Daoy (cell line): ENCODE results near the gene SMCO2. TPM values are rescaled to one million over a fixed set of nuclear protein-coding genes. Genes with fewer than 3 reads are reported as not detected.

Source experiments
- DNase-seq: peaks from one replicate; pipeline ENCODE4 v3.0.0-alpha.2; 2015; ENCODE audit warnings: low read depth
- total RNA-seq: library from RNA; depleted of rRNA; stranded (reverse); fragments of >200 nt; shearing (Covaris generic); gene quantifications from 2 replicates; pipeline ENCODE4 v1.2.3, GENCODE V29; 2014

SMCO2 gene
- total RNA-seq, 1 experiment from 2014 or later, result not detected

DNA sequence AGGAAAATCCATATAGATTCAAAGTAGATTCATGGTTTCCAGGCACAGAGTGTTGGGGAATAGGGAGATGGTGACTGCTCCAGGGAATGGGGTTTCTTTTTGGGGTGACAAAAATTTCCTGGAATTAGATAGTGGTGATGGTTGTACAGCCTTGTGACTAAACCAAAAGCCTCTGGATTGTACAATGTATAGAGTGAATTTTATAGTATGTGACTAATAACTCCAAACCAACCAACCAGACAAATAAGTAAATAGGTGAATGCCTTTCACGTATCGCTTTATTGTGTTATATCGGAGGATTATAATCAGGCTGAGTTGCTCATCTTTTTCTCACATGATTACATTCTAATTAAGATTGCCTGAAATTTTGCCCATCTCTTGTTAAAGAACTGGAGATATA is 52.8 kb downstream of the SMCO2 start:
- DNase-seq, result no peak

DNA sequence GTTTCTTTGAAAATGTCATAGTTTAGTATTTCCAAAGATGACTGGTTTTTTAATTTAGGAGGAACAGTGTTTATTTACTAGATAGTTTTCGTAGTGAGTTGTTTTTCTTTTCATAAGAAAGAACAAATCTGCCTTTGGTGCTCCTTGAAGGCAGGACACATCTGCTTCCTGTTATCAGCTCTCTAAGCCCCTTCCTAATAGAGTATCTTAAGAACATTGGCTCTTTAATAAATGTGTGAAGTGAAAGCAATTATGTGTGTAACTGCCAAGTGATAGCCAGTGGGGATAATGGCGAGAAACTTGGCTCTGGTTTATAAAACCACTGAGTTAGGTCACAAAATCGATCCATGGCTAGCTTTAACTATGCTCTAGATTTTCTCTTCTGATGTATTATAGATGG is 54.0 kb downstream of the SMCO2 start:
- no peak for DNase-seq

DNA sequence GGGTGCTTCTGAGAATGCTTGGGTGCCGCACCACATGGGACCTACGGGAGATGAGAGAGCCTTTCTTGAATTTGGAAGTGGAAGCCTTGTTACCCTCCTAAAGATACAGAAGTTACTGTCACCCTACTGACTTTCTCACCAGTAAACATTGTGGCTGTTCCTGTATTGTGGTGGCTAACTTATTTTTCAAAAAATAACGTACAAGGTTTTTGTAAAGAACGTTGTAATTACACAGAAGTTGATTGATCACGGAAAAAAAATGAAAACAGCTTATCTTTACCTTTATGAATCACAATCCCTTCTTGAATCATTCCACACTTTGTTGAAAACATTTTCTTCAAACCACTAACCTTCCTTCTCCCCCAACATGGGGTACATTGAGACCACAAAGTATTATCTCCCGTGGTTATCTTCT is 55.5 kb downstream of the SMCO2 start:
- no peak for DNase-seq

DNA sequence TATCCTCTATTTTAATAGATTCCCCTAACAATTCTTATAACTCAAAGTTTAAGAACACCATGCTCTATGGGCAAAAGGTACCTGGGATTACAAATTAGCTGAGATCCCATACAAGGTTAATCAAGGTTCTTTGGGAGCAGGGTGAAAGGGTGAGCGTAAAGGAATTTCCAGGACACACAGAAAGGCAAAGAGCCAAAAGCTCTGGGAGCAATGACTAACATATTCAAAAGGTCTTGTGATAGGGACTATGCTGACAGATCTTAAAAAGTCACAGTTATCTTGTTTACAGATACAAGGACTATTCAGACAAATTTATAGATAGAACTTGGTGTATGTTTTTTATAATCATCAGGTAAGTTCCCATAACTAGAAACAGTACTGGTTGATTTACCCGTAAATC is 58.0 kb downstream of the SMCO2 start:
- no peak for DNase-seq

DNA sequence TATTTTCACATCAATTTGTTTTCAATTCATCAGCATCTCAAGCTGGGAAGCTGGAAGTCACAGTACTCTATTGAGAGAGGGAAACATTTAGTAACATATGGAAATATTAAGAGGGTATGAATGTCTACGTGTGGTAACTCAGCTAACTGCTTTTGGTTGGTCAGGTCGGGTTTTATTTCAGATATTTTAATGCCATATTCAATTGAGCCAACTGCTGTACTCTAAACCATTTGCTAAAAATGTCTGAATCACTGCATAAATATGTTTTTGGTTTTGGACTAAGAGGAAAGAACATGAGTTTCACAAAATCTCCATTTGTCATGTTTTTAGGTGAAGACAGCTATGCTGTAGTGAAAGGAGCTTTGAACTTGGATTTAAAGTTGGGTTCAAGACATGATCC is 58.6 kb downstream of the SMCO2 start:
- DNase-seq, result no peak

DNA sequence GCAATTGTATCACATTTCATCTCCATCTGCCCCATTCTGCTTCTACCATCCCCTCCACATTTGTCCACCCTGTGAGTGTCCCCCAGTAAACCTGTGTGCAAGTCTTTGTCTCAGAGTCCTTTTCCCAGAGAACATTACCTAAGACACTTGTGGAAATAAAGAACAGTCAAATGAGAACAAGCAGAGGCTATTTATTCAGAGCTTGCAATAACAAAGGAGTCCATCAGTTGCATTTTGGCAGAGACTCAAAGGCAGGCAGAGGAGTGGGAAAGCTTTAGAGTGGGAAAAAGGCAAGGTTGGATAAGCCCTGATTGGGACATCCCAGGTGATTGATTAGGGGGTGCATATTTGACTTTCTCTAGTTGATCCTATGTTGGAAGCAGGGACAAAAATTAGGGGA is 59.2 kb downstream of the SMCO2 start:
- DNase-seq, result no peak

DNA sequence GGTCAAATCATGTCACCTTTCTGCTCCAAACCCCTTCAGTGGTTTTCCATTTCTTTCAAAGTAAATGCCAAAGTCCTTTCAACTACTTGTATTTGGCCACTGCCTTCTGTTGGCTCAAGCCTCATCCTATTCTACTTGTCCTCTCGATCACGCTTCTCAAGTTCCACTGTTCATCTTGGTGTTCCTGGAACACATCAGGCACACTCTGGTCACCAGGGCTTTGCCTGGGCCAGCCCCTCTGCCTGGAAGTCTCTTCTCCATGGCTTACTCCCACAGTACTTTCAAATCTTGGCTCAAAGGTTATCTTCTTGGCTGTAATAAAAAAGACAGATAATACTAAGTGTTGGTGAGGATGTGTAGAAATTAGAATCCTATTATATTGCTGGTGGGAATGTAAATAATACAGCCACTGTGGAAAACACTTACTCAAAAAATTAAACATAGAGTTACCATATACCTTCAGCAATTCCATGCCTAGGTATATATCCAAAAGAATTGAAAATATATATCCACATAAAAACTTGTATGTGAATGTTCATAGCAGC is 60.2 kb downstream of the SMCO2 start:
- DNase-seq, result no peak

DNA sequence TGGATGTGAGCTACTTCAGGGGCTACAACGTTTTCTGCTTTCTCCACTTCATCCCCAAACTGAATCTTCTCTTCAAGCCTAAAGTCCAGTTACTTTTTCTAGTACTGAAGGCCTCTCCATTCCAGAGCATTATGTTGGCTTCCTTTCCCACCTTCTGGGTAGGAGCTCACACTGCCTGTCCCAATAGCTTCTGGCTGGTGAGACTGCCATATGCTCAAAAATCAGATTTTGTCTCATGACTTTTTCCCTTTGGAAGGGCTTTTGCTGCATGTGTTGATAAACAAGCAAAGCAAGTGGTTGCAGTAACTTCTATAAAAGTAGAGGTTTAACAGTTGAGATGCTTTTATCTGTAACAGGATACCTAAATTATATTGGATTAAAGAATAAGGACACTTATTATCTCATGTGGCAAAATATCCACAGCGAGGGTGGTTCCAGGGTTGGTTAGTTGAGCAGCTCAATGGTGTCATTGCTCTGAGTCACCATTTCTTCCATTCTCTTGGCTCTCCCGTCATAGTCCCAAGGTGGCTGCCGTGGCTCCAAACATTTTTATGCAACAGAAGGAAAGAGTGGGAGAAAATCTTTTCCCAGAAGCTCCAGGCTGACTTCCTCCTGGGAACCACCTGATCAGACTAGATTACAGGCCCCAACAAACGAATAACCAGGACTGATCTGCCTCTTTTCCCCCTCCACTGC is 62.3 kb downstream of the SMCO2 start:
- DNase-seq, result no peak

DNA sequence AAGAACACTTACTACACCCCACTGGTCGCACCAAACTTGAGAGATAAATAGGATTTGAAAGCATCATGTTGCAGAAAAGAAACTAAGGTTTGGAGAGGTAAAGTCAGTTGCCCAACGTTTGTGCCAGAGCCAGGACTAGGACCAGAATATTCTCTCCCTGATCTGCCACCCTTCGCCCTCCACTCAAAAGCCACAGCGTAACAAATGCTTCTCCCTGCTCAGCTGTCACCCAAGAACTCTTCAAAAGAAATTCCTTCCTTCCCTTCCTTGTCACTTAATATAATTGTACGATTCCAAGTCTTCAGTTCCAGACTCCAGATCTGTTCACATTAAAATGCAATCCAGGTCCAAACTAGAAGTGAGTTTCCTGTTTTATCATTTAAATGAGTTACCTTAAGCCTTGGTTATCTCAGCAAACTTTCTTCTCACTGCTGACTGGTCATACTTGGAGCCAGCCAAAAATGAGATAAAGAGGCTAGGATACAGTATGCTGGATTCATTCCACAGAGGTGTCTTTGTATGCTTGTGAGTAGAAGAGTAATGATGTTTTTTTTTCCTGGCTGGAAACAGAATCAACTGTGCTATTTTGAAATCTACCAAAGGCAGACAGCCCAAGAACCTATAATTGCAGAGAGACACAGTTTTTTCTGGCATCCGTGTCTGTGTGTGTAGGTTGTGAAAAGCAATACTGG is 64.6 kb downstream of the SMCO2 start:
- DNase-seq, result no peak

DNA sequence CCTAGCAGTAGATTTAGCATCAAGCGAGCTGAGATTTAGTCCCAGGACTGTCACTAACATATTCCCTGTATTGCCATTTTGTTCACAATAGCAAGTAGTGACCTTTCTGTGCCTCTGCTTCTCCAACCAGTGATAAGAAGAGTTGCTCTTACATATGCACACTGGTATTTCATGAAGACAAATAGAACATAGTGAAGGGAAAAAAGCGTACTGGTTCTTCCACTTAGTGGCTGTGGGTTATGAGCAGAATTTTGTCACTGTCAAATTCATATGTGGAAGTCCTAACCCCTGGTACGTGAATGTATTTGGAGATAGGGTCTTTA is 65.1 kb downstream of the SMCO2 start:
- DNase-seq, result no peak

DNA sequence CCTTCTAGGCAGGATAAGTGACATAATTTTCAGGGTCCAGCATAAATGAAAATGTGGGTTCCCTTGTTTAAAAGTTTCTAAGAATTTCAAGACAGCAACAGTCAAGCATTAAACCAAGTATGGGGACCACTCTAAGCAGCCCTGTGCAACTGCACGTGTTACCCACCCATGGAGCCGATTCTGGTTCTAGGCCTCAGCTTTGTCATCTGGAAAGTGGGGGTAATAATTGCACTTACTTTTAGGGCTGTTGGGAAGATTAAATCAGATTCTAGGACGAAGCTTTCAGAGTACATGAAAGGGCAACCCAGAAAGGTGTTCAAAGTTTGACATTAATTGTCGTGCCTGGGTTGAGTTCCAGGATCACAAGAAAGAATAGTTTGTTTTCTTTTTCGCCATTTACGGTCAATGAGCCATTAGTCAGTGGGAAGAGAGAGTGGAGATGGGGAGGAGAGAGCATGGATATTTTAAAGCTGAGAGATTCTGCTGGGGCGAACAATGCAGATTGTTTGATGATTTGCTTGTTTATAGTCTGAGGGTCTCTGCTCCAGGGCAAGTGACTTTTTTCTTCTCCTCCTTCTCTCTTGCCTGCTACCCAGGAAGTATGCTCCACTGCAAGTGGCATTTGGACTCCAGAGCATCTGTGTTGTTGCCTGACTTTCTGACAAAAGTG is 66.8 kb downstream of the SMCO2 start:
- DNase-seq, result no peak

DNA sequence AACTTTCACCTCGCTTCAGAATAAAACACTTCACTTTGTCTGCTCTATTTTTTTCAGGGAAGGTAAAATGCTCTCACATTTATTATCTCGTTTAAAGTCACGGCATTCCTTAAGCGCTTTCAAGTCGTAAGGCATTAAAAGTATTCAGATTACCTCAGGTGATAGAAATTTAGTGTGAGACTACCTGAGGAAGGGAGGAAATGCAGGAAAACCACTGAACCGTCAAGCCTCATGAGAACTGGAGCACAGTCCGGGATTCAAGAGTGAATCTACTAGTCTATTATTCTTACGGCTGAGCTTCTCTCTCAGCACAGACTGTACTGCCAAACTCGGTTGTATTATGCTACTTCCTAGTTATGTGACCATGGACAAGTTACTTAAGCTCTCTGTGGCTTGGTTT is 69.1 kb downstream of the SMCO2 start:
- DNase-seq, result no peak

DNA sequence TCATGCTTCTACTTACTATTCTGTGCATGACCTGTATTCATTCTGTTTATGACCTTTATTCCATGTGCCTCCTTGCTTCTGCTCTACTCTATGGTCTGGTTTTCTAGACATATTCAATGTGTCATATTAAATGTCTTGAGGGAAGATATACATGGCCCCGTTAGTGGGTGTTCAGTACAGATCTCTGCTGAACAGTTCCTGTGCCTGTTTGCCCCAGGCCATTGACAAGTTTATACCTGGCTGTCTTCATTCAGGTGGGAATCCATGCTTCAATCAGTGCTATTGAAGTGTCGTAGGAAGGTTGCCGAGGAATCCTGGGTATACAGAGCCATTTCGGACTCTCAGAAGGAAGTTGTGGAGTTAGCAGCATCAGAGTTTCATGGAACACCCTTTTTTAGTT is 70.1 kb downstream of the SMCO2 start:
- DNase-seq, result no peak

DNA sequence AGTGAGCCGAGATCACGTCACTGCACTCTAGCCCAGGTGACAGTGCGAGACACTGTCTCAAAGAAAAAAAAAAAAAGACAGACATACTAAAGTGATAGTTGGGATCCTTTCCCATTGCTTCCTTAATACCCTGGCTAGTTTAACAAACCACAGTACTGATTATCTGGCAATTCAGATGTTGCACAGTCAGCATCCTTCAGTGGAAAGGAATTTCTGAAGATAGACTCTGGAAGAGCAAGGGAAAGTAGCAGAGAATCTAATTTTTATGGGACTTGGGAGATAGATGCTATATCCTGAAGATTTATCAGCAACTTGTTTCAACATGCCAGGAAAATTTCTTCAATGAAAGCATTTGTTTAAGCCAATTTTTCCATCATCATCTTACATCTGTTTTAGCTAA is 71.0 kb downstream of the SMCO2 start:
- DNase-seq, result no peak

DNA sequence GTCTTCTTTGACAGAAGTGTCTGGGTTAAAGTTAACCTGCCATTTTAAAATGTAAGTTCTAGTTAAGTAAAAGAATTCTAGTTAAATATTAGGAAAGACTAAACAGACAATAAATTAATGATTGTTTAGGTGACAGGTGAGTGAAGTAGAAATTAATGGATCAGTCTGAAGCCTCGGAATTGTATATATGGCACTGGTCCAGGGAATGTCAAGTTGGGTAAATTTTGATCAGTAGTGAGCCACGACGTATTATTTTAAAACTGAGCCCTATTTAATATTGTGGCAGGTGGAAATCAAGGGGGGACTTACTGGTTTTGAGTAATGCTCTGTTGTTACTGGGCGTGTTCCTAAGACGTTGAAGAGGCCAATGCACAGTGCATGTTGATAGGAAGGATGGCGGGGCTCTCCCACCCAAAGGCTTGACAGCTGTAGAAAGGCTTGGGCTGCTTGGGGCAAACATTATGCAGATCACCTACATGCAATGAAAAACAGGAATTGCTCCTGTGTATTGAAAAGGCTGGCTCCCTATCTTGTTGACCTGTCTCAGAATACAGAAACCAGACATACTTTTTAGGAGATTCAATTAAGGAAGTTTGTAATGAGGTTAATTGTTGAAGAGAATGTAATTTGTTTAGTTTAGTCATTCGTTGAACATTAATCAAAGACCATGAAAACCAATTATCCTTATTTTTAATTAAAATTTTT is 71.6 kb downstream of the SMCO2 start:
- DNase-seq, result no peak

DNA sequence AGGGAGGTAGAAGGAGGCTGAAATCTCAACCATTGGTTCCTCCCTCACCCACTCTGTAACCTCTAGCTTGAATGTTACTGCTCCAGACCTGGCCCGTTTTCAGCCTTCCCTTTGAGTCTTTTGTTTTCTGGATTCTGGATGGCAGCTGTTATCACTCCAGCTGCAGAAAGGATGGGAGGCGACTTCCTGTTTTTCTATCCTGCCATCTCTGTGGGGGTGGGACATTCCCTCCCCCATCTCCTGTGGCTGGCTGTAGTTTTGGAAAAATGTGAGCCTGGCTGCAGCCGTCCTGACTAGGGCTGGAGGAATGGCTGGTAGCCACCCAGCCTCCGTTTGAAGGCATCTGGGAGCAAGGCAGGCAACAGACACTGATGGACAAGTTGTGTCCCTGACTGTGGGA is 74.5 kb downstream of the SMCO2 start:
- peak; percentile 30 for DNase-seq

DNA sequence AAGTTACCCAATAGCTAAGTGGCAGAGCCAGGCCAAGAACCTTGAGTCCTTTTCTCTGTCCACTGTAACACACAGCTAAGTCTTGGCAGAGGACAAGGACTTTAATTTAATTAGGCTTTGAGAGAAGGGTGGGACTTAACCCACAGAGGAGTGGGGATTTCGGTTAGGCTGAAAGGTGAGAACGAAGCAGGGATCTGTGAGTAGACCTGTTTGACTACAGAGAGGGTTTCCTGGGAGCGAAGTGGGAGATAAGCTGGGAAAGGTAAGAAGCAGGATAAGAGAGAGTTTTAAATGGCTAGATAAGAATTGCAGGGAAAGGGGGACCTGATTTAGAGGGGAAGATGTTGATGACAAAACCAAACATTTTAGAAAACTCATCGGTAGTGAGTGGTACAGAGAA is 75.4 kb downstream of the SMCO2 start:
- no peak for DNase-seq

DNA sequence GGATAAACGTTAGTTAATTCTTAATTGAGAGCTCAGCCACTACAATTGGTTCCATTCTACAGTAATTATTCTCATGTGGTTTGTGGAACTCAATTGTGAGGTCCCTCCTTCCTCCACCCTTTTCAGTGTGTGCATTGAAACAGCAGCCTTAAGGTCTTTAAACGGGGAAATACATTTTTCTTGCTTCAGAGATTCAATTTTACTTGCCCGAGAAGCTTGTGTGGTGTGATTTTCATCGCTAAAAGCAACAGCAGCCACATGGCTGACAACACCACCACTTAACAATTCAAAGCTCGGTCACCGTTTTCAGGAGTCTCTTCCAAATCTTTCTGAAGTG is 76.7 kb downstream of the SMCO2 start:
- DNase-seq, result no peak

DNA sequence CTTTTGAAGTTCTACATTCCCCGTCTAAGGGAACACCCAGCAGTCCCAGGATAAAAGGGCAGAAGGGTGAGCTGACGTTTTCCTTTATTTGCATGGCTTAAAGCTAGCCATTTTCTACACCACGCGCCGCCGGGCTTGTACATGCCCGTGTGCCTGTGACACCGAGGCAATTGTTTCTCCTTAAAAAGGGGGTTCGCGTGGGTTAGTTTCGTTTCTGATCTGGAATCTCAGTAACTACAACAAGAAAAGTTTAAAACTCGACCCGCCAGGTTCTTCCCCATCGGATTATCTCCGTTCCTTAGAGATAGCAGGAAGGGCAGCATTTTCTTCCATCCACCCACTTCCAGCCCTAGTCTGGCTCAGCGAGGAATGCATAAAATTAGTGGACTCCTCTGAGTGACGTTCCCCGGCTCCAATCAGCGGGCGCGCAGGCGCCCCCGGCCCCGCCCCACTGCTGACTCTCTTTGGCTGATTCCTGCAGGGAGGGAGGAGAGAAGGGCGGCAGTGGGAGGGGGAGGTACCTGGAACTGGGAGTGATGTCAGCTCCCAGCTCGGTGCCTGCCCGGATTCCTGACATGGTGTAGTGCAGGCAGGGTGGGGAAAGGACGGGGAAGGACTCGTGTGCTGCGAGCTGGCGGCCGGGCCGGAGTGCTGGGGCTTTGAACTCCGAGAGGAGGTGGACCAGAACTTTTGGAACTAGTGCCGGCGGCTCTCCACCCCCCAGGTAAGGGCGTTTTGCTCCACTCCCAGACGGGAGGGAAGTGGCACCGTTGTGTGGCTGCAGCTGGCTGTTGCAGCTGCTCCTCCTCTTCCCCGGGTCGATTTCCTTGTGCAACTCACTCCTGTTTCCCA is 77.3 kb downstream of the SMCO2 start, which contains the start of gene PPFIBP1:
Gene PPFIBP1, plus strand, starts transcription at position 565 of the 852 bp plus-strand sequence. CDS start 109,191 bp downstream, outside the sequence.
- DNase-seq, result peak; percentile 99

DNA sequence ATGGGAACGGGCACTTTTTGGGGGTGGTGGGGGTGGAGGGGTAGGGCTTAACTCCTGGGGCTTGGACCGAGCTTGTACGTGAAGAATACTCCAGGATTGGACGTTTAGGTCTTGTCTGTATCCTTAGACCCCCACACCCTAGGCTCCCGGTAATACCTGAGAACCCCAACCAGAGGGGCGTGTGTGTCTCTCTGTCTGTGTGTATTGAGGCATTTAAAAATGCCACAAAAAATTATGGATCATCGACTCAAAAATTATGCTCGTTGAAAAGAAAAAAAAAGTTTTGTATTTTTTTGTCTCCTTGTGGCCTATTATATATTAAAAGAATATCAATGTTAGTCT is 77.9 kb downstream of the SMCO2 start:
- no peak for DNase-seq
